GM23338 (cell line): Measurements from ENCODE around the gene DHRSX.

Experiments
- CREB1 ChIP-seq: fragments of 250-450 bp; sonication (Bioruptor Pico); IDR thresholded peaks from 2 replicates; pipeline ENCODE4 v1.5.0; 2020; ENCODE audit warnings: low read depth, mild to moderate bottlenecking, moderate library complexity
- POLR2AphosphoS5 ChIP-seq: IDR thresholded peaks from 2 replicates; pipeline ENCODE4 v1.6.1; 2016; ENCODE audit warnings: antibody characterized with exemption, low read depth
- STAT1 ChIP-seq: IDR thresholded peaks from one replicate; pipeline ENCODE4 v1.6.1; 2016; ENCODE audit warnings: antibody characterized with exemption; ENCODE audit not compliant: unreplicated experiment
- TF ChIP-seq, protein P1 (sequence below), 2 experiments: fragments of 200-600 bp in 1 of 2; sonication (generic) in 1 of 2; conservative IDR thresholded peaks; 2 replicates each; pipeline versions ENCODE4 v1.5.1 to v1.6.1; 2016 to 2017; ENCODE audit warnings: antibody characterized with exemption in 2 of 2, low read depth in 2 of 2, mild to moderate bottlenecking in 2 of 2, moderate library complexity in 1 of 2
- TF ChIP-seq, protein P2 (sequence below): IDR thresholded peaks from one replicate; pipeline ENCODE4 v1.6.1; 2018; ENCODE audit warnings: antibody characterized with exemption; ENCODE audit not compliant: unreplicated experiment

DNA sequence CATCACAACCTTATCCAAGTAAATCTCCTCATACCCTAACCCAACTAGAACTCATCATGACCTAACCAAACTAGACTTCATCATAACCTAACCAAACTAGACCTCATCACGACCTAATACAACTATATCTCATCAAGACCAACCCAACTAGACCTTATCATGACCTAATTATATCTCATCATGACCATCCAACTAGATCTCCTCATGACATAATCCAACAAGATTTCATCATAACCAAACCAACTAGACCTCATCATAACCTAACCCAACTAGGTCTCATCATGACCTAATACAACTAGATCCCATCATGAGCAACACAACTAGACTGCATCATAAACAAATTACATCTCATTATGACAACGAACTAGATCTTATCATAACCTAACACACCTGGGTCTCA is 86.4 kb downstream of the DHRSX start:
- TF ChIP-seq, protein P1, sequence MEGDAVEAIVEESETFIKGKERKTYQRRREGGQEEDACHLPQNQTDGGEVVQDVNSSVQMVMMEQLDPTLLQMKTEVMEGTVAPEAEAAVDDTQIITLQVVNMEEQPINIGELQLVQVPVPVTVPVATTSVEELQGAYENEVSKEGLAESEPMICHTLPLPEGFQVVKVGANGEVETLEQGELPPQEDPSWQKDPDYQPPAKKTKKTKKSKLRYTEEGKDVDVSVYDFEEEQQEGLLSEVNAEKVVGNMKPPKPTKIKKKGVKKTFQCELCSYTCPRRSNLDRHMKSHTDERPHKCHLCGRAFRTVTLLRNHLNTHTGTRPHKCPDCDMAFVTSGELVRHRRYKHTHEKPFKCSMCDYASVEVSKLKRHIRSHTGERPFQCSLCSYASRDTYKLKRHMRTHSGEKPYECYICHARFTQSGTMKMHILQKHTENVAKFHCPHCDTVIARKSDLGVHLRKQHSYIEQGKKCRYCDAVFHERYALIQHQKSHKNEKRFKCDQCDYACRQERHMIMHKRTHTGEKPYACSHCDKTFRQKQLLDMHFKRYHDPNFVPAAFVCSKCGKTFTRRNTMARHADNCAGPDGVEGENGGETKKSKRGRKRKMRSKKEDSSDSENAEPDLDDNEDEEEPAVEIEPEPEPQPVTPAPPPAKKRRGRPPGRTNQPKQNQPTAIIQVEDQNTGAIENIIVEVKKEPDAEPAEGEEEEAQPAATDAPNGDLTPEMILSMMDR (conservative IDR thresholded peaks at IDR 0.05; ENCODE audit: low read depth in 2 of 2): no peak
- TF ChIP-seq, protein P2, sequence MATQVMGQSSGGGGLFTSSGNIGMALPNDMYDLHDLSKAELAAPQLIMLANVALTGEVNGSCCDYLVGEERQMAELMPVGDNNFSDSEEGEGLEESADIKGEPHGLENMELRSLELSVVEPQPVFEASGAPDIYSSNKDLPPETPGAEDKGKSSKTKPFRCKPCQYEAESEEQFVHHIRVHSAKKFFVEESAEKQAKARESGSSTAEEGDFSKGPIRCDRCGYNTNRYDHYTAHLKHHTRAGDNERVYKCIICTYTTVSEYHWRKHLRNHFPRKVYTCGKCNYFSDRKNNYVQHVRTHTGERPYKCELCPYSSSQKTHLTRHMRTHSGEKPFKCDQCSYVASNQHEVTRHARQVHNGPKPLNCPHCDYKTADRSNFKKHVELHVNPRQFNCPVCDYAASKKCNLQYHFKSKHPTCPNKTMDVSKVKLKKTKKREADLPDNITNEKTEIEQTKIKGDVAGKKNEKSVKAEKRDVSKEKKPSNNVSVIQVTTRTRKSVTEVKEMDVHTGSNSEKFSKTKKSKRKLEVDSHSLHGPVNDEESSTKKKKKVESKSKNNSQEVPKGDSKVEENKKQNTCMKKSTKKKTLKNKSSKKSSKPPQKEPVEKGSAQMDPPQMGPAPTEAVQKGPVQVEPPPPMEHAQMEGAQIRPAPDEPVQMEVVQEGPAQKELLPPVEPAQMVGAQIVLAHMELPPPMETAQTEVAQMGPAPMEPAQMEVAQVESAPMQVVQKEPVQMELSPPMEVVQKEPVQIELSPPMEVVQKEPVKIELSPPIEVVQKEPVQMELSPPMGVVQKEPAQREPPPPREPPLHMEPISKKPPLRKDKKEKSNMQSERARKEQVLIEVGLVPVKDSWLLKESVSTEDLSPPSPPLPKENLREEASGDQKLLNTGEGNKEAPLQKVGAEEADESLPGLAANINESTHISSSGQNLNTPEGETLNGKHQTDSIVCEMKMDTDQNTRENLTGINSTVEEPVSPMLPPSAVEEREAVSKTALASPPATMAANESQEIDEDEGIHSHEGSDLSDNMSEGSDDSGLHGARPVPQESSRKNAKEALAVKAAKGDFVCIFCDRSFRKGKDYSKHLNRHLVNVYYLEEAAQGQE: no peak
- no peak for TF ChIP-seq STAT1
- TF ChIP-seq POLR2AphosphoS5: no peak
- no peak for TF ChIP-seq CREB1
